Mesendoderm (in vitro differentiated cells): ENCODE results near the gene KLK12.

Experiments
- DNase-seq: peaks from one replicate; pipeline ENCODE4 v3.0.0; 2013
- H2AK5ac ChIP-seq: 2 replicates; pipeline ENCODE4 v1.6.1; 2013; ENCODE audit warnings: low read length, inconsistent platforms
- H2BK120ac ChIP-seq: 2 replicates; pipeline ENCODE4 v1.6.1; 2013; ENCODE audit warnings: low read depth, mild to moderate bottlenecking, low read length, moderate library complexity, mixed read lengths
- H2BK15ac ChIP-seq: replicated peaks from 2 replicates; pipeline ENCODE4 v1.6.1; 2013; ENCODE audit warnings: low read depth, mild to moderate bottlenecking, moderate library complexity
- H2BK5ac ChIP-seq: 2 replicates; pipeline ENCODE4 v1.6.1; 2013; ENCODE audit warnings: low read length, inconsistent platforms
- H3K18ac ChIP-seq: 2 replicates; pipeline ENCODE4 v1.6.1; 2013; ENCODE audit warnings: mild to moderate bottlenecking, low read length, mixed read lengths
- H3K23ac ChIP-seq: one replicate; pipeline ENCODE4 v1.6.1; 2013; ENCODE audit warnings: low read length
- H3K27ac ChIP-seq: 2 replicates; pipeline ENCODE4 v1.5.1; 2013; ENCODE audit warnings: low read depth, mild to moderate bottlenecking, inconsistent platforms, low read length, moderate library complexity
- H3K27me3 ChIP-seq: 2 replicates; pipeline ENCODE4 v1.6.1; 2013; ENCODE audit warnings: low read length, control low read depth, mild to moderate bottlenecking, inconsistent platforms; ENCODE audit not compliant: insufficient read depth, poor library complexity
- H3K36me3 ChIP-seq: 2 replicates; pipeline ENCODE4 v1.6.1; 2013; ENCODE audit warnings: low read length, inconsistent platforms; ENCODE audit not compliant: control insufficient read depth, insufficient read depth
- H3K4ac ChIP-seq: one replicate; pipeline ENCODE4 v1.6.1; 2013; ENCODE audit warnings: low read depth, mild to moderate bottlenecking, low read length, moderate library complexity
- H3K4me1 ChIP-seq: 2 replicates; pipeline ENCODE4 v1.6.1; 2013; ENCODE audit warnings: low read depth, low read length, inconsistent platforms; ENCODE audit not compliant: control insufficient read depth
- H3K4me2 ChIP-seq: 2 replicates; pipeline ENCODE4 v1.6.1; 2013; ENCODE audit warnings: low read length
- H3K4me3 ChIP-seq: 2 replicates; pipeline ENCODE4 v1.5.1; 2013; ENCODE audit warnings: mild to moderate bottlenecking, low read length
- H3K56ac ChIP-seq: one replicate; pipeline ENCODE4 v1.6.1; 2013; ENCODE audit warnings: low read length
- H3K79me1 ChIP-seq: 2 replicates; pipeline ENCODE4 v1.6.1; 2013; ENCODE audit warnings: low read length, inconsistent platforms
- H3K79me2 ChIP-seq: 2 replicates; pipeline ENCODE4 v1.6.1; 2013; ENCODE audit warnings: mild to moderate bottlenecking, low read length; ENCODE audit not compliant: control insufficient read depth, insufficient read depth
- H3K9ac ChIP-seq: 2 replicates; pipeline ENCODE4 v1.6.1; 2013; ENCODE audit warnings: low read length, inconsistent platforms
- H4K5ac ChIP-seq: one replicate; pipeline ENCODE4 v1.6.1; 2013; ENCODE audit warnings: low read length
- H4K8ac ChIP-seq: one replicate; pipeline ENCODE4 v1.6.1; 2013; ENCODE audit warnings: low read depth, mild to moderate bottlenecking, control low read depth, low read length, moderate library complexity
- WGBS: extraction: QIAGEN DNeasy Blood & Tissue Kit; methylation state at CpG from one replicate; pipeline ENCODE4 v1.1.7; 2013; ENCODE audit warnings: low lambda C conversion rate, missing lambda C conversion rate; ENCODE audit not compliant: insufficient coverage; ENCODE audit errors: extremely low coverage; 5-methylcytosine and 5-hydroxymethylcytosine counted together

KLK12 gene

GRCh38 chr19:51070334-51071094 lies 35.7 kb upstream of the KLK12 start:
- Histone ChIP-seq H4K8ac (no peak overlapping the region), H3K4me2 (no peak overlapping the region), H3K9ac (no peak overlapping the region), H3K4me3 (no peak overlapping the region), H2BK15ac (no peak overlapping the region), H2BK5ac (no peak overlapping the region), H3K56ac (no peak overlapping the region), H2AK5ac (no peak overlapping the region), H3K18ac (no peak overlapping the region), H2BK120ac (no peak overlapping the region), H3K4ac (no peak overlapping the region), H4K5ac (no peak overlapping the region), H3K36me3 (no peaks in the 10 kb centered on the region), H3K79me1 (no peaks in the 10 kb centered on the region), H3K23ac (no peak overlapping the region), H3K27me3 (no peaks in the 10 kb centered on the region), H3K79me2 (no peaks in the 10 kb centered on the region), H3K4me1 (no peaks in the 10 kb centered on the region), H3K27ac (no peak overlapping the region)
- no peak for DNase-seq
- no CpG with 5 or more reads among the region's 5 CpGs for WGBS

GRCh38 chr19:51066393-51067186 lies 31.8 kb upstream of the KLK12 start:
- Histone ChIP-seq H4K8ac (no peak overlapping the region), H2AK5ac (no peak overlapping the region), H3K79me1 (no peaks in the 10 kb centered on the region), H3K36me3 (no peaks in the 10 kb centered on the region), H3K4me2 (no peak overlapping the region), H3K27me3 (no peaks in the 10 kb centered on the region), H3K4ac (no peak overlapping the region), H2BK5ac (no peak overlapping the region), H3K4me1 (no peaks in the 10 kb centered on the region), H2BK120ac (no peak overlapping the region), H3K9ac (no peak overlapping the region), H3K4me3 (no peak overlapping the region), H3K56ac (no peak overlapping the region), H4K5ac (no peak overlapping the region), H3K18ac (no peak overlapping the region), H3K27ac (no peak overlapping the region), H3K79me2 (no peaks in the 10 kb centered on the region), H3K23ac (no peak overlapping the region), H2BK15ac (no peak overlapping the region)
- no peak for DNase-seq
- 100% methylated on average over 2 of the region's 7 CpGs for WGBS

- no peaks in the 10 kb centered on the region for H3K79me1 ChIP-seq
- no peak overlapping the region for H2AK5ac ChIP-seq
- H2BK120ac ChIP-seq = no peak overlapping the region
- H3K23ac ChIP-seq = no peak overlapping the region
- no peak overlapping the region for H2BK5ac ChIP-seq
- H4K8ac ChIP-seq = no peak overlapping the region
- H3K4me3 ChIP-seq = peak overlapping the region; percentile 40
- no peak overlapping the region for H3K27ac ChIP-seq
- H3K36me3 ChIP-seq = no peaks in the 10 kb centered on the region
- peak overlapping the region; percentile 78 for H3K56ac ChIP-seq
- peak overlapping the region; percentile 66 for H3K9ac ChIP-seq
- no peaks in the 10 kb centered on the region for H3K27me3 ChIP-seq
- H3K4ac ChIP-seq = no peak overlapping the region
- H3K79me2 ChIP-seq = no peaks in the 10 kb centered on the region
- H3K18ac ChIP-seq = no peak overlapping the region
- no peaks in the 10 kb centered on the region for H3K4me1 ChIP-seq
- peak; percentile 42 for DNase-seq
- no peak overlapping the region for H2BK15ac ChIP-seq
- WGBS = no CpG with 5 or more reads among the region's 25 CpGs
- H3K4me2 ChIP-seq = peak overlapping the region; percentile 63
- H4K5ac ChIP-seq = no peak overlapping the region
These were observed 30.6 kb upstream of the KLK12 start for GRCh38 chr19:51065221-51065960.

DNA sequence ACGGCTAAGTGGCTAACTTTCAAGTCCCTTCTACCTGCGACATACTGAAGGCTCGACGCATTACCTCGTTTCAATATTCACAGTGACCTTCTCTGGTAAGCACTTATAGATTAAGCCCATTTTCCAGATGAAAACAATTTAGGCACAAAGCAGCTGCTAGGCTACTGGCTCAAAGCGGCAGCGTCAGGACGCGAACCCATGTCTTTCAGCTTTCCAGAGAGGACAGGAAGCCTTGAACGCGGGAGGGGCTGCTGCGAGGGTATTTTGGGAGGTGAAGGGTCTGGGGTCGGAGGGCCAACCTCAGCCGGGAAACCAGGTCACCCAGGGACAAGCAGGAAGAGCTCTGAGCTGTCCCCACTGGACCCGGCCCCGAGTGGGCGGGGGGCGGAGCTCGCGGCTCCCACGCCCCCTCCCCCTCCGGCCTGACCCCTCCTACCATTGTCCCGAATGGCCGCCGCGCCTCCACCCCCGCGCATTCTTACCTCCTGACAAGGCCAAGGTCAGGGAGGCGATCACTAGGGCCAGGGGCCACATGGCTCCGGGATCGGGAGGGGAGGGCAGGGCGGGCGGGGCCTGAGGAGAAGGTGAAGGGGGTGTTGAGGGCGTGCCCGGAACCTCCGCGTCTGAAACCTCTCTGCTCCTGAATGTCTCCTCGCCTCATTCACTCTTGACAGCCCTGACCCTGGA lies 29.9 kb upstream of the KLK12 start, which contains the start of gene KLK13:
Gene KLK13, minus strand, starts transcription at position 559 of the 687 bp plus-strand sequence. Its CDS starts 25 bp downstream, at position 534.
- H3K4me1 ChIP-seq = no peaks in the 10 kb centered on the region
- no peaks in the 10 kb centered on the region for H3K36me3 ChIP-seq
- no peaks in the 10 kb centered on the region for H3K27me3 ChIP-seq
- no CpG with 5 or more reads among the region's 38 CpGs for WGBS
- H3K79me2 ChIP-seq = no peaks in the 10 kb centered on the region
- H2AK5ac ChIP-seq = no peak within 1 kb of the TSS
- H3K56ac ChIP-seq = peak within 1 kb of the TSS; percentile 78
- H3K9ac ChIP-seq = peak within 1 kb of the TSS; percentile 66
- H4K8ac ChIP-seq = no peak within 1 kb of the TSS
- H3K4me2 ChIP-seq = peak within 1 kb of the TSS; percentile 63
- no peak within 1 kb of the TSS for H3K27ac ChIP-seq
- H2BK5ac ChIP-seq = no peak within 1 kb of the TSS
- H3K79me1 ChIP-seq = no peaks in the 10 kb centered on the region
- no peak within 1 kb of the TSS for H2BK120ac ChIP-seq
- no peak within 1 kb of the TSS for H3K4ac ChIP-seq
- H2BK15ac ChIP-seq = no peak within 1 kb of the TSS
- H3K4me3 ChIP-seq = peak within 1 kb of the TSS; percentile 40
- no peak within 1 kb of the TSS for H3K18ac ChIP-seq
- DNase-seq = peak; percentile 84
- no peak within 1 kb of the TSS for H3K23ac ChIP-seq
- no peak within 1 kb of the TSS for H4K5ac ChIP-seq

DNA sequence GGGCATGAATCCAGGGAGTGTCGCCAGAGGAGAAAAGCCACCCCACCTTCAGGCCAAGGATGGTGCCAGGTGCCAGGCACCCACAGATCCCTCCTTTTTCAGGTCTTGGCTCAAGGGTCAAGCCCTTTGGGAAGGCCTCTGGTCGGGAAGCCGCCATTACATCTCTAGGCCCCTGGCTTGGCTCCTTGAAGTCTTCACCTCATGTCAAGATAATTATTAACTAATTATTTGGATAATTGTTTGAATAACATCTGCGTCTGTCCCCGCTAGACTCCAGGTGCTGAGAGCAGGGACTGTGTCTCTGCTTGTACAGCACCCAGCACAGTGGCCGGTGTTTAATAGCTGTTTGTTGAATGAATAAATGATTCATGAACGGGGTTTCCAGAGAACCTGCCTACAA lies 28.9 kb upstream of the KLK12 start:
- H2BK120ac ChIP-seq = no peak overlapping the region
- no peak overlapping the region for H3K23ac ChIP-seq
- H3K79me2 ChIP-seq = no peaks in the 10 kb centered on the region
- no peak overlapping the region for H3K4me3 ChIP-seq
- H4K5ac ChIP-seq = no peak overlapping the region
- H3K27me3 ChIP-seq = no peaks in the 10 kb centered on the region
- H3K56ac ChIP-seq = no peak overlapping the region
- no peak overlapping the region for H3K4me2 ChIP-seq
- DNase-seq = no peak
- H3K27ac ChIP-seq = no peak overlapping the region
- no peaks in the 10 kb centered on the region for H3K4me1 ChIP-seq
- H3K18ac ChIP-seq = no peak overlapping the region
- H3K9ac ChIP-seq = no peak overlapping the region
- no peak overlapping the region for H2BK15ac ChIP-seq
- no peak overlapping the region for H2AK5ac ChIP-seq
- WGBS = no CpG with 5 or more reads among the region's 7 CpGs
- no peak overlapping the region for H4K8ac ChIP-seq
- no peaks in the 10 kb centered on the region for H3K36me3 ChIP-seq
- no peak overlapping the region for H2BK5ac ChIP-seq
- no peak overlapping the region for H3K4ac ChIP-seq
- H3K79me1 ChIP-seq = no peaks in the 10 kb centered on the region
